ENCODE measurements around the gene ILK.
A peak's percentile ranks its signal among the peaks of the same experiment; 100 is the strongest.

ILK gene

GRCh38 chr11:6621711-6622211 is 18.2 kb downstream of the ILK start:
- DNase-seq (ENCODE audit: low spot score) = no peak

- DNase-seq (ENCODE audit: low spot score) = no peak
Measured at GRCh38 chr11:6622261-6623171, 18.9 kb downstream of the ILK start.

DNA sequence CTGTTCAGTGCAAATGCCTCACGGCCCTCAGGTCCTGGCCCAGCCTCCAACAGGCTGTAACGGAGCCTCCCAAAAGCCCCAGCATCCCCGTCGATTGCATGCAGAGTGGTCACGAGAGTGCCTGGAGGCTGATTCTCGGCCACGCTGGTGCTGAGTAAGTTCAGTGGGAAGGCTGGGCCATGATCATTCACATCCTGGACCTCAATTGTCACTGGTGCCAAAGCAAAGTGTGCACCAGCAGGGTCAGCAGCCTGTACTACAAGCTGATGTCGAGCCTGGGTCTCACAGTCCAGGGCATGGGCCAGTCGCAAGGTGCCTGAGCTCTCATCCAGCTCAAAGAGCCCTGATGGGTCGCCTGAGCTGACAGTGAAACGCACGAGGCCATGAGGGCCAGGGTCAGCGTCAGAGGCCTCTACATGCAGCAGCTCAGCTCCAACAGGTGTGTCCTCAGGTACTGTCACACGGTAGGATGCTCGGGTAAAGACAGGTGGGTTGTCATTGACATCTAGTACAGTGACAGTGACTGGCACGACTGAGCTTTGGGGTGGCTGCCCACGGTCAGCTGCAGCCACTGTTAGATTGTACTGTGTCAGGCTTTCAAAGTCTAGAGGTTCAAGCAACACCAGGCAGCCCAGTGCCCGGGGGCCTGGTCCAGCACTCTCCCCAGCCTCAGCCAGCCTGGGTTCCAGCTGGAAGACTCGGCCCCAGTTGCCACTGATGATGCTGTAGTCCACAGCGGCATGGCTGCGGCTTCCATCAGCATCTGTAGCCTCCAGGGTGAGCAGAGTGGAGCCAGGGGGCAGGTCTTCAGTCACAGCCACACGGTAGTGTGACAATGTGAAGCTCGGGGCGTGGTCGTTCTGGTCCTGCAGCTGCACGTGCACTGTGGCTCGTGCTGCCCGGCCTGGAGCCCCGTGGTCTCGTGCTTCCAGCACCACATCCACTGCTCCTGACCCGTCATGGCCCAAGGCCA is 20.1 kb downstream of the ILK start:
- DNase-seq (ENCODE audit: low spot score) = no peak

DNA sequence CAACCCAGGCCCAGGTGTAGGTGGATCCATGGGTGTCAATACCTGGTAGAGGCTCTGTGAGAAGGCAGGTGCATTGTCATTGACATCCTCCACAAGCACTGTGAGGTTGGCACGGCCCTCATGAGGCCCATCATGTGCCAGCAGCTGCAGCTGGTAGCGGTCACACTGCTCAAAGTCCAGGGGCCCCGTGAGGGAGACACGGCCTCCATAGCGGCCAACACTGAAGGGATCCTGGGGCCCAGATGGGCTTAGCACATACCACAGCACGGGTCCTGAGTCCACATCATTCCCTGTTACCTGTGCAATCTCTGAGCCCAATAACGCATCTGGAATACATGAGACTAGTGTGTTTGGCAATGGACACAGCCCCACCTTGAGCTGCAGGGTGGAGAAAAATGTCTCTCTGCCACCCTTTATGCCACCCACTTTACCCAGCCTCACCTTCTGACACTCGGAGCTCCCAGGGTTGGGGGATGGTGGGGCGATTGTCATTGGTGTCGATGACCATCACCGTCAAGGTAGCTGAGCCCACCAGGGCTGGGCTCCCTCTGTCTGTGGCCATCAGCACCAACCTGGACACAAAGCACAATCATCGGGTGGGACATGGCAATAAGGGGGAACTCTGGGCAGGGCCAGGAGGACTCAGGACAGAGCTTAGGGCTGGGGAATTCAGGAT is 21.7 kb downstream of the ILK start:
- DNase-seq (ENCODE audit: low spot score) = no peak

DNA sequence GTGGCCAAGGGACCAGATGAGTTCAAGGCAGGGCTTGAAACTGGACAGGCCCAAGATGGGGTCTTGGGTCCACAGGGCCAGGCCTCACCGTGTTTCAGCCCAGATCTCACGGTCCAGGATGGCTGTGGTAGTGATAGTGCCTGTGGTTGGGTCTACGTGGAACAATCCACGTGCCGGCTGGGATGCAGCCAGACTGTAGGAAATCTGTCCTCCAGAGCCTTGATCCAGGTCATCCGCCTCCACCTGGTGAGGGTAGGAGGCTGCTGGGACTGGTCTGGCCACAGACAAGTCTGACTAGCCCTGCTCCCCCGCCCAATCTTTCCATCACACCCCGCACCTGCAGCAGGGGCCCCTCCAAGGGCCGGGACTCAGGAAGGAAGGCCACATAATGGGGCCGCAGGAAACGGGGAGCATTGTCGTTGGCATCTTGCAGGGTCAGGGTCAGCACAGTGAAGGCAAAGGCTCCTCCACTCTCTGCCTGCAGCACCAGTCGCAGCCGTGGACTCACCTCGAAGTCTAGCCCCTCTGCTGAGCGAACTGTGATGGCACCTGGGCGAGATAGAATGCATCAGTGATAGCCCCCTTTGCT is 22.4 kb downstream of the ILK start:
- no peak for DNase-seq (ENCODE audit: low spot score)

DNA sequence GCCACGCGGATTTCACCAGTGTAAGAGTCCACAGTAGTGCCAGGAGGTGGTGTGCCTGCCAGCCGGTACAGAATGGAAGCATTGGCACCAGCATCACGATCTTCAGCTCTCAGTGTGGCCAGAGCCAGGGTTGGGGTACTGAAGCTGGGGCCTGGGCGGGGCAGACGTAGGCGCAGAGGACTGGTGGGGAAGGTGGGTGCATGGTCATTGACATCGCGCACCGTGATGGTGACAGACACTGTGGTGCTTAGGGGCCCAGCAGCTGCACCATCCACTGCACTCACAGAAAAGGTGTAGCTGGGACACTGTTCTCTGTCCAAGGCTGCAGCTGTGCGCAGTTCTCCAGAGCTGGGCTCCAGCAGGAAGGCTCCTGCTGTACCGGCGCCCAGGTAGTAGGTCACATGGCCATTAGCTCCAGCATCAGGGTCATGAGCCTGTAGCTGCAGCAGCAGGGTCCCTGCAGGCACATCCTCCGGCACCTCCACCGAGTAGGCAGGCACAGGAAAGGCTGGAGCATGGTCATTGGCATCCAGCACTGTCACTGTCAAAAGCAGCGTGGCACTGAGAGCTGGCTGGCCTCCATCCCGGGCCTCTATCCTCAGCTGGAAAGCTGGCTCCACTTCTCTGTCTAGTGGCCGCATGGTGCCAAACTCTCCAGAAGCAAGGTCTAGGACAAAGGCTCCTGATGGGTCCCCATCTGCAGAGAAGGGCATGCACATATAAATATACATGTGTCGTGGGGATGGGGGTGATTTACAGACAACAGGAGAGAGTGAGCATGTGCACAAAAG is 23.6 kb downstream of the ILK start:
- no peak for DNase-seq (ENCODE audit: low spot score)

GRCh38 chr11:6627762-6628241 is 24.2 kb downstream of the ILK start:
- DNase-seq (ENCODE audit: low spot score) = no peak

DNA sequence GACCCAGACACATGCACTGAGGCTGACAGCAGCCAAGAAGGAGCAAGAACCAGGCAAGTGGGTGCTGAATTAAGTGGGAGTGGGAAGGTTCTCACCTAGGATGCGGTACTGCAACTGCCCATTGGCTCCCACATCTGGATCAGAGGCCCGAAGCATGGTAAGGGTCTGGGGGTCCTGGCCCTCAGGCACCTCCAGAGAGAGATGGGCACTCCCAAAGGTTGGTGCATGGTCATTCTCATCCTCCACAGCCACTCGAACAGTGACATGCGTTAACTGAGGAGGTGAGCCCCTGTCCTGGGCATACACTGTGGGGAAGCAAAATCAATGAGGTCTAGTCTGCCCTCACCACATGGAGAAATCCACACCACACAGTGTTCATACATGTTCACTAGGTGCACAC is 25.0 kb downstream of the ILK start:
- DNase-seq (ENCODE audit: low spot score) = no peak

DNA sequence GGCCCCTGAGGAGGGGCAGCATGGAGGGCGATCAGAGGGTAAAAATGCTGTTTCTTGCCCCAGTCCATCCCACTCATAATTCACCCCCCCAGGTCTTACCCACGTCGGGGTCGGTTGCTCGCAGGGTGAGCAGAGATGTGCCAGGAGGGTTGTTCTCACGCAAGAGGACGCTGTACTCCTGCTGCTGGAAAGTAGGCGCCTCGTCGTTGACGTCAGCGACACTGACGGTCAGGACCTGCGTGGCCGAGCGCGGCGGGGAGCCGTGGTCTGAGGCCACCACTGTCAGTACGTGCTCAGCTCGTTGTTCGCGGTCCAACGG is 26.0 kb downstream of the ILK start:
- DNase-seq (ENCODE audit: low spot score) = no peak

GRCh38 chr11:6629892-6630631 is 26.5 kb downstream of the ILK start:
- DNase-seq (ENCODE audit: low spot score) = no peak

GRCh38 chr11:6630632-6631291 is 27.2 kb downstream of the ILK start:
- no peak for DNase-seq (ENCODE audit: low spot score)

DNA sequence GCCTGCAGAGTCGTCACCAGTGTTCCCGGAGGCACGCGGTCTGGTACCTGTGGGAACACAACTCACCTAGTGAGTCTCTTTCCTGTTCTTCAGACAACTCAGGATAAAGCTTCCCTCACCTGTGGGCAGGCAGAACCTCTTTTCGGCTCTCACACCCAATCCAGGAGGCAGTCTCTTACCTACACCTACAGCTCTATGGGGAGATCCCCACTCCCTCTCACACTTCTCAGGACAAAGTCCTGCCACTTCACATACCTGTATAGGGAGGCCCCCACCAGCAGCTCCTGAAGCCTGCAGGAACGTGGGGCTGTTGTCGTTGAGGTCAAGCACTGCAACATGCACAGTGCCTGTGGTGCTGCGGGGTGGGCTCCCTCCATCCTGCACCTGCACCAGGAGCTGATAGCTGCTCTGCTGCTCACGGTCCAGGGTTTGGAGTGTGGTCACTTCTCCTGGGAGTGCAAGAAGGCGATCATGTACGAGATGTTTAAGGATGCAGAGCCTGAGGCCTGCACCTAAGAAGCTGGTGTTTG is 27.9 kb downstream of the ILK start:
- no peak for DNase-seq (ENCODE audit: low spot score)

GRCh38 chr11:6632116-6633073 is 28.8 kb downstream of the ILK start:
- no peak for DNase-seq (ENCODE audit: low spot score)

DNA sequence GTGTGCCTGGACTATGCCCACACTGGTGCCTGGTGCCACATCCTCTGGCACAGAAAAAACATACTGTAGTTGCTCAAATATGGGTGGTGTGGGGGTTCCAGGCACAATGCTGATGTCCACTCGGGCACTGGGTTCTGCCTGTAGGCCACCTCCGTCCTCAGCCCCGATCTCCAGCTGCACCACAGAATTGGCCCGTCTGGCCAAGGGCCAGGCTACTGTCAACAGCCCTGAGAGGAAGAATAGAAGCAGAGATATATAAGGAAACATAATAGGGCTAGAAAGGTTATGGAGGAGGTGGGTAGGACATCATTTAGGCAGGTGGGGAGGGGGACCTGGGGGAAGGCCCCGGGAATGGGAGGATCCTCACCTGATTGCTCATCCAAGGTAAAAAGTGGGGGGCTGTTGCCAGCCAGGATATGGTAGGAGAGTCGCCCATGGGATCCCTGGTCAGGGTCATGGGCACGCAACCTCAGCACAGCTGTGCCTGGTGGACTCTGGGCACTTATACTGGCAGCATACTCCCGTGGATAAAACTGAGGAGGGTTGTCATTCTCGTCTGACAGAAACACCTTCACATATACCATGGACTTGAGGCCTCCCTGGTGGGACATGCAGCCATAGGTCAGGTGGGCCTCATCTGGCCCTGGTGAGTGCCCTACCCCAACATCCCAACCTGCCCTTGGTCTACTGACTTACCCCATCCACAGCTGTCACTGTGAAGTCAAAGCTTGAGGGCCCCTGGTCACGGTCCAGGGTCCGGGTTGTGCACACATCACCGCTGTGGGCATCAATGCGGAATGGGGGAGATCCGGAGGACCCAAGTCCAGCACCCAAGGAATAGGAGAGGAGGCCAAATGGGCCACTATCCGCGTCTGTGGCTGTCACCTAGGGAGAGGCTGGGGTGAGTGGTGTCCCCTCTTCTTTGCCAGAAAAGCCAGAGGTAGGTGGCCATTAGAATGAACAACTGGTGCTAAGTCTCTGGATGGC is 30.1 kb downstream of the ILK start:
- no peak for DNase-seq (ENCODE audit: low spot score)

GRCh38 chr11:6634534-6634933 is 31.0 kb downstream of the ILK start:
- no peak for DNase-seq (ENCODE audit: low spot score)

DNA sequence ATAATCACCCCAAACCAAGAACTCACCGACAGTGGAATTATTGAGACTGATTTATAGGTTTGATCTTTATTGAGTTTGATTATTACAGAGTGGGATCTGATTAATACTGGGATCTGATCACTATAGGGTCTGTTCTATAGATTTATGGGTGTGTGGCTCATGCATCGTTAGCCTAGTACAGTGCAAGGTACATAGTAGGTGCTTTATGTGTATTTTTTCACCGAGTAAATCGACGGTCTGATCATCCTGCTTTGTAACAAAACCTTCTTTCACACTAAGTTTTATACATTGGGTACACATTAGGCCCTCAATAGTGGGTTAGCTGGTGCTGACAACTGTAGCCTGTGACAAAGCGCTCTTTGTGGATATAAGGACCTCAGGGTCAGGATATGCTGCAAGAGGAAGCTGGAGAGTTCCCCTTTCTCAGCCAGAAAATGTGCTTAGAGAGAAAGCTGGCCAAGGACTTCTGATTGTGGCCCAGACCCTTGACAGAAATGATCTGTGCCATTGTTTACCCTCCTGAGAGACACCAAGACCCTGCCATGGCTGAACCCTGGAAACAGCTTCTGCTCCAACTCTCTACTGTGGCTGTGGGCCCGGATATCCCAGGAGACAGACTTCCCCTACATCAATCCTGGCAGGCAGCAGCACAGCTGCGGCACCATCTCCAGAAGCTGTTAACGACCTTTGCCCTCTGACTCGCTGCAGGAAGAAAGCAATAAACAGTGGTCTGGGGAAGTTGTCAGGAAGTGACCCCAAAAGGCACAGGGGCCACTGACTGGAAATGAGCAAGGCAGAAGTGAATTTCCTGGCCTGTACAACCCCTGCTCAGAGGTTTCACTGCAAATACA is 31.7 kb downstream of the ILK start:
- peak; percentile 43 for DNase-seq (ENCODE audit: low spot score)
